Measurements from ENCODE around the gene KDSR. TPM values are rescaled to one million over a fixed set of nuclear protein-coding genes. Genes with fewer than 3 reads are reported as not detected.
A peak's percentile ranks its signal among the peaks of the same experiment; 100 is the strongest.

KDSR gene
- total and polyA plus RNA-seq, 4 donors = 11.3 to 37.2 (median 31.4) TPM

DNA sequence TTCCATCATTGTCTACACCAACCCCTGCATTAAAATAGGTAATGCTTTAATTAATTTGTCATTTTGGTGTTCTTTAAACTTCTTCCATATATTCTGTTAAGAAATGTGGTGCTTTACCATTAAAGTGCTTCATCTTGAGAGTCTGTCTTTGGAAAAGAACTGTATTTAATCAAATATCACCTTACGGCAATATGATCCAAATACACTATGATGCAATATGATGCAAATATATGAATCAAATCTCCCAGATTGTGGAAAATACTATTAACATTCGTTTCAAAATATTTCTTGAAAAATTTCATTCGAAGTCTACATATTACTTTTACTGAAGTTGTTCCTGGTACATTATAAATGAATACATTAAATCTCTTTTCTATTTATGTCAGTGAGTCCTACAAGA is 32.3 kb upstream of the KDSR start:
- no peak overlapping the region for H3K27ac ChIP-seq (ENCODE audit: low read depth in 1 of 2, low read length in 2 of 2)
- H3K4me1 ChIP-seq (ENCODE audit: control insufficient read depth in 4 of 4, insufficient read depth in 4 of 4, low read length in 3 of 4) = peaks cover 2 to 11% (median 10%) of the 10 kb centered on the region in 4 donors
- WGBS = 94% methylated on average over 3 of the region's 3 CpGs
- no peaks in the 10 kb centered on the region for H3K9me3 ChIP-seq (ENCODE audit: control insufficient read depth in 4 of 4, low read length in 3 of 4)
- no peak for DNase-seq (ENCODE audit: low spot score)
- peaks cover 2 to 37% (median 25%) of the 10 kb centered on the region in 4 donors for H3K36me3 ChIP-seq (ENCODE audit: control insufficient read depth in 4 of 4, insufficient read depth in 3 of 4, low read depth in 1 of 4, low read length in 3 of 4)
- no peaks in the 10 kb centered on the region for H3K27me3 ChIP-seq (ENCODE audit: control insufficient read depth in 4 of 4, insufficient read depth in 4 of 4, low read length in 3 of 4)
- TF ChIP-seq TAF1 (conservative IDR thresholded peaks at IDR 0.05) = no peak
- TF ChIP-seq JUND (IDR thresholded peaks at IDR 0.05) = no peak
- no peak for TF ChIP-seq SP1 (IDR thresholded peaks at IDR 0.05)
- TF ChIP-seq EGR1 (IDR thresholded peaks at IDR 0.05; ENCODE audit: low read depth in 2 of 2) = no peak
- no peak for TF ChIP-seq HNF4A (conservative IDR thresholded peaks at IDR 0.05)
- no peak for TF ChIP-seq GABPA (IDR thresholded peaks at IDR 0.05 in 1 of 2, conservative IDR thresholded peaks at IDR 0.05 in 1 of 2)
- TF ChIP-seq, protein P1, sequence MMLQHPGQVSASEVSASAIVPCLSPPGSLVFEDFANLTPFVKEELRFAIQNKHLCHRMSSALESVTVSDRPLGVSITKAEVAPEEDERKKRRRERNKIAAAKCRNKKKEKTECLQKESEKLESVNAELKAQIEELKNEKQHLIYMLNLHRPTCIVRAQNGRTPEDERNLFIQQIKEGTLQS (IDR thresholded peaks at IDR 0.05) = no peak
- TF ChIP-seq, protein P2, sequence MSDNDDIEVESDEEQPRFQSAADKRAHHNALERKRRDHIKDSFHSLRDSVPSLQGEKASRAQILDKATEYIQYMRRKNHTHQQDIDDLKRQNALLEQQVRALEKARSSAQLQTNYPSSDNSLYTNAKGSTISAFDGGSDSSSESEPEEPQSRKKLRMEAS (IDR thresholded peaks at IDR 0.05) = no peak
- TF ChIP-seq NR2F2 (IDR thresholded peaks at IDR 0.05) = no peak
- no peak for TF ChIP-seq FOXA2 (IDR thresholded peaks at IDR 0.05)
- no peak for TF ChIP-seq RAD21 (IDR thresholded peaks at IDR 0.05)
- no peak for TF ChIP-seq ZBTB33 (IDR thresholded peaks at IDR 0.05)
- TF ChIP-seq HNF4G (IDR thresholded peaks at IDR 0.05) = no peak
- TF ChIP-seq RXRA (IDR thresholded peaks at IDR 0.05) = no peak
- no peak for TF ChIP-seq FOXA1 (IDR thresholded peaks at IDR 0.05)
- no peak overlapping the region for H3K9ac ChIP-seq (ENCODE audit: low read depth in 1 of 2, low read length in 2 of 2)
- no peak overlapping the region for H3K4me3 ChIP-seq (ENCODE audit: low read depth in 1 of 3, low read length in 3 of 3)

DNA sequence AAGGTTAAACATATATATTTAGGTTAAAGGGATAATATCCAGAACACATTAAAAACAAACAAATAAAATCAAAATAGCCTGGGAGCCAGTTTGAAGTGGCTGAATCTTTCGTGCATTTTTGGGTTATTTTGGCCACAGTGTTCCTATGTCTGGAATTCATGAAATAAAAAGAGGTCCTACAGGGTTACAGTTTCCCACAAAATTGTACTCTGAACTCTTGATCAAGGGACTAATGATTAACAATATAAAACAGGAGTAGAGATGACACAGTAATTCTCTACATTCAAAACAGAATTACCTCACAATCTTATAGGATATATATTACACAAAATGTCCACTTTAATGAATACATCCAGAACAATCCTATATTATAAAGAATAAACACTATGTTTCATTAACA is 30.3 kb upstream of the KDSR start:
- H3K36me3 ChIP-seq (ENCODE audit: control insufficient read depth in 4 of 4, insufficient read depth in 3 of 4, low read depth in 1 of 4, low read length in 3 of 4) = peaks cover 1 to 35% (median 13%) of the 10 kb centered on the region in 4 donors
- WGBS = 42% methylated on average over 1 of the region's 1 CpG
- peaks cover 2 to 11% (median 10%) of the 10 kb centered on the region in 4 donors for H3K4me1 ChIP-seq (ENCODE audit: control insufficient read depth in 4 of 4, insufficient read depth in 4 of 4, low read length in 3 of 4)
- no peaks in the 10 kb centered on the region for H3K27me3 ChIP-seq (ENCODE audit: control insufficient read depth in 4 of 4, insufficient read depth in 4 of 4, low read length in 3 of 4)
- H3K27ac ChIP-seq (ENCODE audit: low read depth in 1 of 2, low read length in 2 of 2) = peak overlapping the region; percentile 39 to 49
- no peak overlapping the region for H3K4me3 ChIP-seq (ENCODE audit: low read depth in 1 of 3, low read length in 3 of 3)
- H3K9me3 ChIP-seq (ENCODE audit: control insufficient read depth in 4 of 4, low read length in 3 of 4) = no peaks in the 10 kb centered on the region
- TF ChIP-seq, protein P2 (IDR thresholded peaks at IDR 0.05) = peak; percentile 11
- TF ChIP-seq HNF4G (IDR thresholded peaks at IDR 0.05) = peak; percentile 50
- TF ChIP-seq HNF4A (conservative IDR thresholded peaks at IDR 0.05) = peak; percentile 84 to 85
- peak in 1 of 2 donors; percentile 54 for TF ChIP-seq RXRA (IDR thresholded peaks at IDR 0.05)
- TF ChIP-seq RAD21 (IDR thresholded peaks at IDR 0.05) = no peak
- TF ChIP-seq SP1 (IDR thresholded peaks at IDR 0.05) = peak; percentile 55
- no peak for TF ChIP-seq NR2F2 (IDR thresholded peaks at IDR 0.05)
- peak; percentile 11 for TF ChIP-seq YY1 (IDR thresholded peaks at IDR 0.05)
- H3K9ac ChIP-seq (ENCODE audit: low read depth in 1 of 2, low read length in 2 of 2) = no peak overlapping the region
- DNase-seq (ENCODE audit: low spot score) = no peak

- WGBS = 97% methylated on average over 1 of the region's 1 CpG
- Histone ChIP-seq H3K27ac (ENCODE audit: low read depth in 1 of 2, low read length in 2 of 2) (no peak overlapping the region), H3K4me1 (ENCODE audit: control insufficient read depth in 4 of 4, insufficient read depth in 4 of 4, low read length in 3 of 4) (peaks cover 2 to 11% (median 10%) of the 10 kb centered on the region in 4 donors), H3K9me3 (ENCODE audit: control insufficient read depth in 4 of 4, low read length in 3 of 4) (no peaks in the 10 kb centered on the region), H3K27me3 (ENCODE audit: control insufficient read depth in 4 of 4, insufficient read depth in 4 of 4, low read length in 3 of 4) (no peaks in the 10 kb centered on the region), H3K36me3 (ENCODE audit: control insufficient read depth in 4 of 4, insufficient read depth in 3 of 4, low read depth in 1 of 4, low read length in 3 of 4) (peaks cover 3 to 38% (median 13%) of the 10 kb centered on the region in 4 donors), H3K9ac (ENCODE audit: low read depth in 1 of 2, low read length in 2 of 2) (no peak overlapping the region), H3K4me3 (ENCODE audit: low read depth in 1 of 3, low read length in 3 of 3) (no peak overlapping the region)
- no peak for DNase-seq (ENCODE audit: low spot score)
- TF ChIP-seq TAF1 (conservative IDR thresholded peaks at IDR 0.05) (no peak), YY1 (IDR thresholded peaks at IDR 0.05) (no peak), JUND (IDR thresholded peaks at IDR 0.05) (no peak)
Observed at GRCh38 chr18:63395503-63395902, 28.5 kb upstream of the KDSR start.

Data from liver (tissue), 9 donors.